ENCODE data around the gene SOAT2.

SOAT2 gene

GRCh38 chr12:53068811-53069585 lies 34.3 kb upstream of the SOAT2 start:
- no peaks in the 10 kb centered on the region for H4K20me1 ChIP-seq (ENCODE audit: insufficient read depth)
- no peak for TF ChIP-seq CTCF (conservative IDR thresholded peaks at IDR 0.05; ENCODE audit: low read depth, low read length)
- no peaks in the 10 kb centered on the region for H3K4me1 ChIP-seq (ENCODE audit: low read depth, poor library complexity, severe bottlenecking)
- no peaks in the 10 kb centered on the region for H3K27me3 ChIP-seq (ENCODE audit: insufficient read depth, low read depth)
- no peak overlapping the region for H3K9ac ChIP-seq
- H3K27ac ChIP-seq = no peak overlapping the region
- no peak overlapping the region for H3K4me2 ChIP-seq
- H2AFZ ChIP-seq (ENCODE audit: low read depth) = no peak overlapping the region
- H3K4me3 ChIP-seq (IDR thresholded peaks at IDR 0.05; ENCODE audit: insufficient read depth, low read depth, low read length) = no peak overlapping the region
- H3K79me2 ChIP-seq (ENCODE audit: insufficient read depth, low read depth) = no peaks in the 10 kb centered on the region
- no peaks in the 10 kb centered on the region for H3K36me3 ChIP-seq (ENCODE audit: insufficient read depth)

GRCh38 chr12:53069621-53070410 lies 33.5 kb upstream of the SOAT2 start:
- H3K27ac ChIP-seq = no peak overlapping the region
- H3K79me2 ChIP-seq (ENCODE audit: insufficient read depth, low read depth) = no peaks in the 10 kb centered on the region
- H2AFZ ChIP-seq (ENCODE audit: low read depth) = no peak overlapping the region
- TF ChIP-seq CTCF (conservative IDR thresholded peaks at IDR 0.05; ENCODE audit: low read depth, low read length) = no peak
- no peaks in the 10 kb centered on the region; the same call in 1 of the 2 replicates for H3K36me3 ChIP-seq (ENCODE audit: insufficient read depth)
- no peak overlapping the region for H3K4me3 ChIP-seq (IDR thresholded peaks at IDR 0.05; ENCODE audit: insufficient read depth, low read depth, low read length)
- no peak overlapping the region for H3K4me2 ChIP-seq
- H3K4me1 ChIP-seq (ENCODE audit: low read depth, poor library complexity, severe bottlenecking) = no peaks in the 10 kb centered on the region
- no peak overlapping the region for H3K9ac ChIP-seq
- H3K27me3 ChIP-seq (ENCODE audit: insufficient read depth, low read depth) = no peaks in the 10 kb centered on the region
- no peaks in the 10 kb centered on the region for H4K20me1 ChIP-seq (ENCODE audit: insufficient read depth)

DNA sequence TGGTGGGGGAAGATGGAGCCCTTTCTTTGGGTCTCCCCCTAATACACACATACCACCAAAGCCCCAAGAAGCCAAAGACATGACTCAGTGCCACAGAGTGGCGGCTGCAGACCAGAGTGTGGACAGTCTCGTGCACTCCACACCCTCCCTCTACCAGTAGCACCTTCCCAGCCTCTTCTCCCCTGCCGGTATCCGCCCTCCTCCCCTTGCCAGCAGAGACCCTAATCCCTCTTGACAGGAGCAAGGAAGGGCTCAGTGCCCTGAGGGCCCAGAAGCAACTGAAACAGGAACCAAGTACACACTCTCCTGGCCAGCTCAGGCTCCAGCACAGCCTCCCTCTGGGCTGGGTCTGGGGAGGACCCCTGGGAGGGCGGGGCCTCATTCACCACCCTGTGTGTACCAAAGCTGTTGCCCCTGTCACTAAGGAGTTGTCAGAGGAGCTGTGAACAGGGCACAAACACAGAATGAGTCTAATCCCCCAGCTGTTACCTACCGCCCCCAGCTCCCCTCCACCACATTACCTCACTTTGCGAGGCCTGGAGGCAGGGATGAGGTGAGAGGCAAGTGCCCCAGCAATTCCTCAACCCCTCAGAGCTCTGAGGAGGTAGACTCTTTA lies 32.3 kb upstream of the SOAT2 start:
- no peak overlapping the region for H3K27ac ChIP-seq
- H3K4me3 ChIP-seq (IDR thresholded peaks at IDR 0.05; ENCODE audit: insufficient read depth, low read depth, low read length) = no peak overlapping the region
- no peaks in the 10 kb centered on the region for H4K20me1 ChIP-seq (ENCODE audit: insufficient read depth)
- no peaks in the 10 kb centered on the region for H3K27me3 ChIP-seq (ENCODE audit: insufficient read depth, low read depth)
- 0 out of 2 replicates have a peak, but pooled peaks cover 3% of the 10 kb centered on the region for H3K79me2 ChIP-seq (ENCODE audit: insufficient read depth, low read depth)
- TF ChIP-seq CTCF (conservative IDR thresholded peaks at IDR 0.05; ENCODE audit: low read depth, low read length) = no peak
- no peak overlapping the region for H2AFZ ChIP-seq (ENCODE audit: low read depth)
- no peak overlapping the region for H3K4me2 ChIP-seq
- H3K9ac ChIP-seq = no peak overlapping the region
- H3K4me1 ChIP-seq (ENCODE audit: low read depth, poor library complexity, severe bottlenecking) = no peaks in the 10 kb centered on the region
- H3K36me3 ChIP-seq (ENCODE audit: insufficient read depth) = no peaks in the 10 kb centered on the region; the same call in 1 of the 2 replicates

DNA sequence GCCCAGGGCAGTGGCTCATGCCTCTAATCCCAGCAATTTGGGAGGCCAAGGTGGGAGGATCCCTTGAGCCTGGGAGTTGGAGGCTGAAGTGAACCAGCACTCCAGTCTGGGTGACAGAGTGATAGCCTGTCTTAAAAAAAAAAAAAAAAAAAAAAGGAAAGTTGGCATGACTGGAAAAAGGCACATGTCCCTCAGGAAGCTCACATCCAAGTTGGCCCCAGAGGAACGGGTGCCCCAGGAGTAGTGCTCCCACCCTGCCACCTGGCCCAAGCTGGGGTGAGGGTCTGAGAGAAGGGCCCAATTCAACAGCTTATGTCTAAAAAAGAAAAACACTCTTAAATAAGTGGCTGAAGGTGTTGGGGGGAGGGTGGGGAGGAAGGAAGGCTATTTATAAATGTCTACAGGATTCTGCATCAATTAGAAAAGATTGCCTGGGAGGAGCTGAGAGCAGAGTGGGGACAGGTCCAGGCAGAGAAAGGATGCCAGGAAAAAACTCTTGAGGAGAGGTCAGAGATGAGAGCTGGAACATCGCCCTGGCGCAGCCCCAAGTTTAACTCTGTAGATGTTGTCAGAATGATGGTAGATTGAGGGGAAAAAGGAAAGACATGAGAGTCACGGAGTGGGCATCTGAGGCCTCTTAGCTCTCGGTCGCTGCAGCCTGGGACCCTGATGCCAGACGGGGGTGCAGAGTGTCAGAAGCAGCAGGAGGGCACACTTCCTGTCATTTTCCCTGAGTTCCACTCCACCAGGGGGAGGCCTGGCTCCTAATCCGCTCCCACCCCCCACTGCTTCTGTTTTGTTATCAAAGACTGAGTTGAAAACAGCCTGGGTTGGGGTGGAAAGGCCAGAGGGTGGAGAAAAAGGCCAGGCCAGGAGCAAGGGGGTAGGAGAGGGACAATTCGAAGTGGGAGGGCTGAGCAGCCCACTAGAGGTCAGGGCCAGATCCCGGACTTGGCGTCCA lies 31.4 kb upstream of the SOAT2 start:
- Histone ChIP-seq H3K27ac (no peak overlapping the region), H3K36me3 (ENCODE audit: insufficient read depth) (peaks cover 7% of the 10 kb centered on the region; the same call in 1 of the 2 replicates), H3K4me3 (IDR thresholded peaks at IDR 0.05; ENCODE audit: insufficient read depth, low read depth, low read length) (no peak overlapping the region), H3K4me2 (no peak overlapping the region), H3K9ac (no peak overlapping the region), H3K79me2 (ENCODE audit: insufficient read depth, low read depth) (0 out of 2 replicates have a peak, but pooled peaks cover 3% of the 10 kb centered on the region), H2AFZ (ENCODE audit: low read depth) (no peak overlapping the region), H4K20me1 (ENCODE audit: insufficient read depth) (no peaks in the 10 kb centered on the region), H3K4me1 (ENCODE audit: low read depth, poor library complexity, severe bottlenecking) (no peaks in the 10 kb centered on the region), H3K27me3 (ENCODE audit: insufficient read depth, low read depth) (no peaks in the 10 kb centered on the region)
- TF ChIP-seq CTCF (conservative IDR thresholded peaks at IDR 0.05; ENCODE audit: low read depth, low read length) = no peak
